K562 (cell line): Measurements from ENCODE around the gene GAPVD1. TPM values are rescaled to one million over a fixed set of nuclear protein-coding genes. Genes with fewer than 3 reads are reported as not detected.

ENCODE experiments used
- CBFA2T2 ChIP-seq: fragments of 450-650 bp; conservative IDR thresholded peaks from 2 replicates; pipeline ENCODE4 v1.6.1; 2017; ENCODE audit warnings: mild to moderate bottlenecking
- GABPB2 ChIP-seq: fragments of 250-450 bp; sonication (Bioruptor Pico); conservative IDR thresholded peaks from 2 replicates; pipeline ENCODE4 v1.5.1; 2021; ENCODE audit warnings: mild to moderate bottlenecking
- HDAC8 ChIP-seq: fragments of 450-650 bp; IDR thresholded peaks from 2 replicates; pipeline ENCODE4 v1.6.1; 2016; ENCODE audit warnings: mild to moderate bottlenecking, missing genetic modification characterization, moderate library complexity, missing compliant biosample characterization
- MCM2 ChIP-seq: fragments of 450-650 bp; IDR thresholded peaks from 2 replicates; pipeline ENCODE4 v1.6.1; 2017; ENCODE audit warnings: low read depth, mild to moderate bottlenecking
- NONO ChIP-seq, 2 experiments: fragments of 200-400 bp in 1 of 2; fragments of 450-650 bp in 1 of 2; formaldehyde crosslinking in 1 of 2; IDR thresholded peaks; 2 replicates each; pipeline ENCODE4 v1.6.1; 2017; ENCODE audit warnings: low read depth in 2 of 2, mild to moderate bottlenecking in 2 of 2, moderate library complexity in 2 of 2, low read length in 1 of 2
- NR2C2 ChIP-seq, 2 experiments: fragments of 200-800 bp in 1 of 2; sonication (Bioruptor generic) in 1 of 2; sonication (generic) in 1 of 2; formaldehyde crosslinking in 1 of 2; IDR thresholded peaks; 2 replicates each; pipeline versions ENCODE4 v1.6.1 to v1.8.0; 2016 to 2022; ENCODE audit warnings: mild to moderate bottlenecking in 1 of 2, missing compliant biosample characterization in 1 of 2, missing genetic modification characterization in 1 of 2, missing genetic modification reagents in 1 of 2
- NUFIP1 ChIP-seq: fragments of 450-650 bp; IDR thresholded peaks from 2 replicates; pipeline ENCODE4 v1.6.1; 2018; ENCODE audit not compliant: partially characterized antibody
- PYGO2 ChIP-seq: fragments of 450-650 bp; IDR thresholded peaks from 2 replicates; pipeline ENCODE4 v1.6.1; 2016; ENCODE audit warnings: mild to moderate bottlenecking, missing genetic modification characterization, moderate library complexity, missing compliant biosample characterization
- RB1 ChIP-seq: fragments of 450-650 bp; IDR thresholded peaks from 2 replicates; pipeline ENCODE4 v1.6.1; 2017; ENCODE audit warnings: low read depth, mild to moderate bottlenecking
- RBM22 ChIP-seq: fragments of 200-400 bp; formaldehyde crosslinking; IDR thresholded peaks from 2 replicates; pipeline ENCODE4 v1.6.1; 2018; ENCODE audit warnings: low read length, low read depth; ENCODE audit not compliant: poor library complexity, severe bottlenecking
- RFX1 ChIP-seq: fragments of 450-650 bp; IDR thresholded peaks from 2 replicates; pipeline ENCODE4 v1.6.1; 2016; ENCODE audit warnings: mild to moderate bottlenecking, moderate library complexity
- TAF9B ChIP-seq: fragments of 450-650 bp; IDR thresholded peaks from 2 replicates; pipeline ENCODE4 v1.6.1; 2018; ENCODE audit warnings: mild to moderate bottlenecking; ENCODE audit not compliant: partially characterized antibody
- XRCC3 ChIP-seq: fragments of 450-650 bp; IDR thresholded peaks from 2 replicates; pipeline ENCODE4 v1.6.1; 2017; ENCODE audit warnings: mild to moderate bottlenecking, moderate library complexity
- ZFX ChIP-seq: sonication (generic); formaldehyde crosslinking; IDR thresholded peaks from 2 replicates; pipeline ENCODE4 v1.8.0; 2022; ENCODE audit warnings: mild to moderate bottlenecking, missing genetic modification reagents, moderate library complexity
- polyA plus RNA-seq, 8 experiments: library from polyadenylated mRNA; depleted of rRNA in 4 of 8; stranded (reverse) in 5 of 8; unstranded in 3 of 8; fragments of >200 nt; fragmentation: Nextera tagmentation in 2 of 8; fragmentation: Illumina TruSeq in 1 of 8; extraction: Ambion mirVana in 2 of 8; extraction: Trizol in 1 of 8; gene quantifications; 2 replicates each; pipeline versions ENCODE4 v1.2.1 to v1.2.3, GENCODE V29; 2011 to 2014; ENCODE audit warnings: inconsistent platforms in 1 of 8, missing spikeins in 1 of 8
- total RNA-seq, 7 experiments: library from RNA; depleted of rRNA in 6 of 7; stranded (reverse); fragments of >200 nt in 6 of 7; fragmentation: Illumina TruSeq in 2 of 7; extraction: Trizol in 2 of 7; gene quantifications; 2 replicates each; pipeline versions ENCODE4 v1.2.1 to v1.2.3, GENCODE V29; 2011 to 2021; ENCODE audit warnings: low replicate concordance in 1 of 7
- TF ChIP-seq, protein P1 (sequence below): fragments of 250-450 bp; sonication (Bioruptor Pico); IDR thresholded peaks from 2 replicates; pipeline ENCODE4 v1.9.0; 2021; ENCODE audit warnings: mild to moderate bottlenecking, inconsistent platforms
- TF ChIP-seq, protein P2 (sequence below): sonication (generic); formaldehyde crosslinking; IDR thresholded peaks from 2 replicates; pipeline ENCODE4 v1.8.0; 2022; ENCODE audit warnings: mild to moderate bottlenecking, missing genetic modification reagents
- TF ChIP-seq, protein P3 (sequence below): fragments of 450-650 bp; IDR thresholded peaks from 2 replicates; pipeline ENCODE4 v1.6.1; 2016; ENCODE audit warnings: missing biosample characterization, missing genetic modification characterization
- TF ChIP-seq, protein P4 (sequence below): sonication (generic); IDR thresholded peaks from 2 replicates; pipeline ENCODE4 v1.6.1; 2016
- TF ChIP-seq, protein P5 (sequence below): sonication (generic); formaldehyde crosslinking; IDR thresholded peaks from 2 replicates; pipeline ENCODE4 v1.8.1; 2023; ENCODE audit warnings: mild to moderate bottlenecking, missing genetic modification reagents
- TF ChIP-seq, protein P6 (sequence below), 2 experiments: fragments of 250-450 bp in 1 of 2; fragments of 450-650 bp in 1 of 2; sonication (Bioruptor Pico) in 1 of 2; IDR thresholded peaks; 2 replicates each; pipeline versions ENCODE4 v1.6.1 to v1.8.0; 2016 to 2021; ENCODE audit warnings: mild to moderate bottlenecking in 2 of 2, moderate library complexity in 2 of 2, missing compliant biosample characterization in 1 of 2, missing genetic modification characterization in 1 of 2

Gene GAPVD1
- total and polyA plus RNA-seq, 9 of the 15 experiments (the other 6 are each of a cell fraction or from before 2014, with no cell fraction given), result 9.5 to 66.1 (median 45.5) TPM

DNA sequence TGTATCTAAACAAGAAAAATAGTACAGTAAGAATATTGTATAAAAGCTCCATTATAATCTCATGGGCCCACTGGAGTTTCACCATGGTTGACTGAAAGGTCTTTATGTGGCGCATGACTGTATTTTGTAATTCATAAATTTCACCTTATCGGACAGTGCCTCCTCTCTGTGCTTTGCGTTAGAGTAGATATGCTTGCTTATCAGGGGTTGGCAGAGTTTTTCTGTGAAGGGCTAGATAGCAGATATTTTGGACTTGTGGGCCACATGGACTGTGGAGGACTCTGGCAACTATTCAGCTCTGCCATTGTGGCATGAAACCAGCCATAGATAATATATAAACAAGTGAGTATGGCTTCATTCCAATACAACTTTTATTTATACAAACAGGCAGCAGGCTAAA, 23.2 kb downstream of the GAPVD1 start (continued):
- TF ChIP-seq, protein P1, sequence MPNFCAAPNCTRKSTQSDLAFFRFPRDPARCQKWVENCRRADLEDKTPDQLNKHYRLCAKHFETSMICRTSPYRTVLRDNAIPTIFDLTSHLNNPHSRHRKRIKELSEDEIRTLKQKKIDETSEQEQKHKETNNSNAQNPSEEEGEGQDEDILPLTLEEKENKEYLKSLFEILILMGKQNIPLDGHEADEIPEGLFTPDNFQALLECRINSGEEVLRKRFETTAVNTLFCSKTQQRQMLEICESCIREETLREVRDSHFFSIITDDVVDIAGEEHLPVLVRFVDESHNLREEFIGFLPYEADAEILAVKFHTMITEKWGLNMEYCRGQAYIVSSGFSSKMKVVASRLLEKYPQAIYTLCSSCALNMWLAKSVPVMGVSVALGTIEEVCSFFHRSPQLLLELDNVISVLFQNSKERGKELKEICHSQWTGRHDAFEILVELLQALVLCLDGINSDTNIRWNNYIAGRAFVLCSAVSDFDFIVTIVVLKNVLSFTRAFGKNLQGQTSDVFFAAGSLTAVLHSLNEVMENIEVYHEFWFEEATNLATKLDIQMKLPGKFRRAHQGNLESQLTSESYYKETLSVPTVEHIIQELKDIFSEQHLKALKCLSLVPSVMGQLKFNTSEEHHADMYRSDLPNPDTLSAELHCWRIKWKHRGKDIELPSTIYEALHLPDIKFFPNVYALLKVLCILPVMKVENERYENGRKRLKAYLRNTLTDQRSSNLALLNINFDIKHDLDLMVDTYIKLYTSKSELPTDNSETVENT (CRISPR knock-in tag), result no peak
- TF ChIP-seq, protein P2, sequence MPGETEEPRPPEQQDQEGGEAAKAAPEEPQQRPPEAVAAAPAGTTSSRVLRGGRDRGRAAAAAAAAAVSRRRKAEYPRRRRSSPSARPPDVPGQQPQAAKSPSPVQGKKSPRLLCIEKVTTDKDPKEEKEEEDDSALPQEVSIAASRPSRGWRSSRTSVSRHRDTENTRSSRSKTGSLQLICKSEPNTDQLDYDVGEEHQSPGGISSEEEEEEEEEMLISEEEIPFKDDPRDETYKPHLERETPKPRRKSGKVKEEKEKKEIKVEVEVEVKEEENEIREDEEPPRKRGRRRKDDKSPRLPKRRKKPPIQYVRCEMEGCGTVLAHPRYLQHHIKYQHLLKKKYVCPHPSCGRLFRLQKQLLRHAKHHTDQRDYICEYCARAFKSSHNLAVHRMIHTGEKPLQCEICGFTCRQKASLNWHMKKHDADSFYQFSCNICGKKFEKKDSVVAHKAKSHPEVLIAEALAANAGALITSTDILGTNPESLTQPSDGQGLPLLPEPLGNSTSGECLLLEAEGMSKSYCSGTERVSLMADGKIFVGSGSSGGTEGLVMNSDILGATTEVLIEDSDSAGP (CRISPR knock-in tag), result no peak
- no peak for TF ChIP-seq MCM2
- TF ChIP-seq XRCC3, result no peak
- no peak for TF ChIP-seq TAF9B
- peak; percentile 100 for TF ChIP-seq CBFA2T2
- TF ChIP-seq PYGO2, result peak; percentile 97
- no peak for TF ChIP-seq RBM22
- TF ChIP-seq HDAC8 (tag), result no peak
- TF ChIP-seq NUFIP1, result peak; percentile 31
- TF ChIP-seq, protein P3, sequence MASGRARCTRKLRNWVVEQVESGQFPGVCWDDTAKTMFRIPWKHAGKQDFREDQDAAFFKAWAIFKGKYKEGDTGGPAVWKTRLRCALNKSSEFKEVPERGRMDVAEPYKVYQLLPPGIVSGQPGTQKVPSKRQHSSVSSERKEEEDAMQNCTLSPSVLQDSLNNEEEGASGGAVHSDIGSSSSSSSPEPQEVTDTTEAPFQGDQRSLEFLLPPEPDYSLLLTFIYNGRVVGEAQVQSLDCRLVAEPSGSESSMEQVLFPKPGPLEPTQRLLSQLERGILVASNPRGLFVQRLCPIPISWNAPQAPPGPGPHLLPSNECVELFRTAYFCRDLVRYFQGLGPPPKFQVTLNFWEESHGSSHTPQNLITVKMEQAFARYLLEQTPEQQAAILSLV (tag), result peak; percentile 69; the same call in 1 of the 2 replicates
- peak; percentile 31; the same call in 1 of the 2 replicates for TF ChIP-seq RB1
- no peak for TF ChIP-seq NR2C2 (CRISPR knock-in tag; IDR thresholded peaks at IDR 0.05)
- no peak for TF ChIP-seq NR2C2 (tag; IDR thresholded peaks at IDR 0.05)
- TF ChIP-seq, protein P4, sequence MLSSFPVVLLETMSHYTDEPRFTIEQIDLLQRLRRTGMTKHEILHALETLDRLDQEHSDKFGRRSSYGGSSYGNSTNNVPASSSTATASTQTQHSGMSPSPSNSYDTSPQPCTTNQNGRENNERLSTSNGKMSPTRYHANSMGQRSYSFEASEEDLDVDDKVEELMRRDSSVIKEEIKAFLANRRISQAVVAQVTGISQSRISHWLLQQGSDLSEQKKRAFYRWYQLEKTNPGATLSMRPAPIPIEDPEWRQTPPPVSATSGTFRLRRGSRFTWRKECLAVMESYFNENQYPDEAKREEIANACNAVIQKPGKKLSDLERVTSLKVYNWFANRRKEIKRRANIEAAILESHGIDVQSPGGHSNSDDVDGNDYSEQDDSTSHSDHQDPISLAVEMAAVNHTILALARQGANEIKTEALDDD, result peak; percentile 42; the same call in 1 of the 2 replicates
- TF ChIP-seq, protein P5, sequence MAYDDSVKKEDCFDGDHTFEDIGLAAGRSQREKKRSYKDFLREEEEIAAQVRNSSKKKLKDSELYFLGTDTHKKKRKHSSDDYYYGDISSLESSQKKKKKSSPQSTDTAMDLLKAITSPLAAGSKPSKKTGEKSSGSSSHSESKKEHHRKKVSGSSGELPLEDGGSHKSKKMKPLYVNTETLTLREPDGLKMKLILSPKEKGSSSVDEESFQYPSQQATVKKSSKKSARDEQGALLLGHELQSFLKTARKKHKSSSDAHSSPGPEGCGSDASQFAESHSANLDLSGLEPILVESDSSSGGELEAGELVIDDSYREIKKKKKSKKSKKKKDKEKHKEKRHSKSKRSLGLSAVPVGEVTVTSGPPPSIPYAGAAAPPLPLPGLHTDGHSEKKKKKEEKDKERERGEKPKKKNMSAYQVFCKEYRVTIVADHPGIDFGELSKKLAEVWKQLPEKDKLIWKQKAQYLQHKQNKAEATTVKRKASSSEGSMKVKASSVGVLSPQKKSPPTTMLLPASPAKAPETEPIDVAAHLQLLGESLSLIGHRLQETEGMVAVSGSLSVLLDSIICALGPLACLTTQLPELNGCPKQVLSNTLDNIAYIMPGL (CRISPR knock-in tag), result no peak
- peak in 1 of 2 experiments; percentile 90; a peak in 2 of 4 replicates for TF ChIP-seq NONO (IDR thresholded peaks at IDR 0.05; ENCODE audit: low read depth in 2 of 2, low read length in 1 of 2)
- TF ChIP-seq, protein P6, sequence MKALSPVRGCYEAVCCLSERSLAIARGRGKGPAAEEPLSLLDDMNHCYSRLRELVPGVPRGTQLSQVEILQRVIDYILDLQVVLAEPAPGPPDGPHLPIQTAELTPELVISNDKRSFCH (CRISPR knock-in tag; IDR thresholded peaks at IDR 0.05), result no peak
- TF ChIP-seq, protein P6 (tag; IDR thresholded peaks at IDR 0.05), result peak; percentile 73; the same call in 1 of the 2 replicates
- peak; percentile 35; the same call in 1 of the 2 replicates for TF ChIP-seq ZFX (CRISPR knock-in tag)
- no peak for TF ChIP-seq RFX1
- no peak for TF ChIP-seq GABPB2 (CRISPR knock-in tag)
